GM10266 (cell line): ENCODE measurements around the gene SIT1.

Experiments used
- DNase-seq: peaks from one replicate; pipeline ENCODE4 v3.0.0; 2012; ENCODE audit errors: extremely low spot score
- CTCF ChIP-seq: IDR thresholded peaks from 2 replicates; pipeline ENCODE4 v1.5.1; 2012; ENCODE audit warnings: mild to moderate bottlenecking, low read depth; ENCODE audit not compliant: control insufficient read depth, insufficient read depth; ENCODE audit errors: missing control alignments

SIT1 gene, protein sequence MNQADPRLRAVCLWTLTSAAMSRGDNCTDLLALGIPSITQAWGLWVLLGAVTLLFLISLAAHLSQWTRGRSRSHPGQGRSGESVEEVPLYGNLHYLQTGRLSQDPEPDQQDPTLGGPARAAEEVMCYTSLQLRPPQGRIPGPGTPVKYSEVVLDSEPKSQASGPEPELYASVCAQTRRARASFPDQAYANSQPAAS

GRCh38 chr9:35650341-35651158, at the start of gene SIT1:
Gene SIT1 (minus strand): TSS chr9:35650931. CDS start chr9:35650853, 78 bp downstream.
- no peak for TF ChIP-seq CTCF
- no peak for DNase-seq

DNA sequence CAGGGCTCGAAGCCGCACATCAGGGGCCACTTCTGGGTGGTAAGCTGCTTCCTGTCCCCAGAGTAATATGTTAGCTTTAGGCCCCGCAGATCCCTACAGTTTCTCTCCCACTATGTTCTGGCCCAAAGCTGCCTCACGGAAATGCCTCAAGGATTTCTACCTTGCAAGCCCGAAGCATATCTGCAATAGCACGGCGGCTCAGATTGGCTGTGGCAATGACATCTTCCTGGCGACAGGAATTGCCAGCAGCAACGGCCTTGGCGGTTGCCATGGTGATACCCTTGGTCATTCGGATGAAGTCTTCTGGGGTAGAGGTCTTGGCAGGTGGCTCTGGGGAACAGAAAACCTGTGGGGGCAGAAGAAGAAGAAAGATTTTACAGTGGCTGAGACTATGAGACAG, 49.3 kb upstream of the SIT1 start:
- no peak for TF ChIP-seq CTCF
- no peak for DNase-seq

- no peak for TF ChIP-seq CTCF
- no peak for DNase-seq
These were observed 47.5 kb upstream of the SIT1 start for GRCh38 chr9:35698231-35698630.

DNA sequence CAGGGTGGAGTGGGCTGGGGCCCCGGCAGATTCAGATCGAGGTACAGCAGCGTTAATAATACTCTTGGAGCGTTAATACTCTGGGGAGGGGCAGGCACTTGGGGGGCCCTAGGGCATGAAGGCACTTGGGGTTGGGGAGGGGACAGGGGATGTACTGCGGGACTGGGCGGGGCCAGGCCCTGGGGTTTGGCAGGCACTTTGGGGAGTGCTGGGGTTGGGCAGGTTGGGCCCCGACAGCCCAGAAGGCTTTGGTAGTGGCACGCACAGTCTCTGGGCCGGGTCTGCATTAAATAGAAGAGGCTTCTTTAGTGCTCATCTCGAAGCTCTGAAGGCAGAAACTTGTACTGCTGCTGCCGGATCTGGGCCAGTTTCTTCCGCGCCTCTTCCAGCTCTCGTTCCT, 46.8 kb upstream of the SIT1 start:
- DNase-seq: no peak
- TF ChIP-seq CTCF: no peak

GRCh38 chr9:35696520-35697215, 45.9 kb upstream of the SIT1 start:
- peak; percentile 97 for TF ChIP-seq CTCF

GRCh38 chr9:35695943-35696401, 45.2 kb upstream of the SIT1 start:
- DNase-seq: no peak
- no peak for TF ChIP-seq CTCF

More at GRCh38 chr9:35696520-35697215, 45.9 kb upstream of the SIT1 start:
- peak; percentile 84 for DNase-seq
